A673 (cell line): Measurements from ENCODE around the gene BRSK2.

ENCODE experiments used
- CTCF ChIP-seq: fragments of 300-800, 200-600 bp; sonication (generic); conservative IDR thresholded peaks from 2 replicates; pipeline ENCODE4 v1.5.1; 2017; ENCODE audit warnings: low read depth, mild to moderate bottlenecking, antibody characterized with exemption, low read length, moderate library complexity, mixed read lengths
- EZH2 ChIP-seq: fragments of 200-600 bp; sonication (generic); IDR thresholded peaks from 2 replicates; pipeline ENCODE4 v1.6.1; 2017; ENCODE audit warnings: borderline replicate concordance, low read depth, mild to moderate bottlenecking, mixed read lengths, antibody characterized with exemption, low read length; ENCODE audit not compliant: poor library complexity, severe bottlenecking

DNA sequence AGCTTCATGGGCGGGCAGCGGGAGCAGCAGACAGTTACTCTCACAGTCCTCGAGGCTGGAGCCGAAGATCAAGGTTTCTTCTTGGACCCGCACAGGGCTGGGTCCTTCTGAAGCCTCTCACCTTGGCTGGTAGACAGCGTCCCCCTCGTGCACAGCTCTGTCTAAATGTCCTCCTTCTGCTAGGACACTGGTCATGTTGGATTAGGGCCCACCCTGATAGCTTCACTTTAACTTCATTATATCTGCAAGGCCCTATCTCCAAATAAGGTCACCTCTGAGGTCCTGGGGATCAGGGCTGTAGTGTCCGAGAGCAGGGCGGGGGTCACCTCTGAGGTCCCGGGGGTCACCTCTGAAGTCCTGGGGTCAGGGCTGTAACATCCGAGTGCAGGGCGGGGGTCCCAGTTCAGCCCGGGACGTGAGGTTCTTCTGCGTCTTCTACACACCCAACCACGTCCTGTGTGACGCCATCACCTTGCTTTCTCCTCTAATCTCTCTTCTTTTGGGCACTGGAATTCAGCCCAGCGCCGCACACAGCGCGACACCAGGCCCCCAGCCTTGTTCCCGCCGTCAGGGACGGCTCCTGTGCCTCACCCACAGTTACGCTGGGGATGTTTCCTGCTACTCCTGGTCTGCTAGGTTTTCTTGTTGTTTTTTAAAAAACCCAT, 46.2 kb upstream of the BRSK2 start:
- no peak for TF ChIP-seq CTCF
- no peak for TF ChIP-seq EZH2
